Measurements from ENCODE around the gene TOP2A. TPM values are rescaled to one million over a fixed set of nuclear protein-coding genes. Genes with fewer than 3 reads are reported as not detected.

Gene TOP2A
- total RNA-seq, 1 experiment from 2014 or later: 230 TPM

GRCh38 chr17:40361925-40362695 lies 55.6 kb downstream of the TOP2A start:
- Mint-ChIP-seq H3K4me3 (peak overlapping the region; percentile 51 to 74), H3K4me1 (peaks cover 24 to 35% of the 10 kb centered on the region in 2 experiments), H3K36me3 (ENCODE audit: insufficient read depth in 1 of 3, low read depth in 3 of 3) (no peaks in the 10 kb centered on the region), H3K9me3 (no peaks in the 10 kb centered on the region), H3K27me3 (ENCODE audit: low read depth) (peaks cover 44% of the 10 kb centered on the region), H3K27ac (no peak overlapping the region)
- H4K91ac ChIP-seq (ENCODE audit: insufficient read length, low read depth, low read length): no peak overlapping the region
- H3K14ac ChIP-seq (ENCODE audit: insufficient read depth, low read length): no peak overlapping the region
- H2BK12ac ChIP-seq (ENCODE audit: insufficient read length, low read depth, low read length): no peak overlapping the region
- H3K9me3 ChIP-seq (ENCODE audit: control insufficient read depth, low read depth, low read length): no peaks in the 10 kb centered on the region
- no peaks in the 10 kb centered on the region for H3K79me2 ChIP-seq (ENCODE audit: insufficient read depth, low read length)
- WGBS (ENCODE audit: extremely low coverage, insufficient read length, low lambda C conversion rate): no CpG with 5 or more reads among the region's 24 CpGs
- H2BK20ac ChIP-seq (ENCODE audit: low read depth, low read length, poor library complexity, severe bottlenecking): no peak overlapping the region
- H4K5ac ChIP-seq (ENCODE audit: insufficient read length, low read depth, low read length): no peak overlapping the region
- H3K4ac ChIP-seq (ENCODE audit: low read depth, low read length): no peak overlapping the region
- no peak overlapping the region for H3K27ac ChIP-seq (ENCODE audit: insufficient read length, low read depth, low read length)
- no peak for TF ChIP-seq CTCF (conservative IDR thresholded peaks at IDR 0.05)
- peaks cover 3% of the 10 kb centered on the region for H3K4me1 ChIP-seq (ENCODE audit: insufficient read depth, low read length)
- no peak overlapping the region for H3K18ac ChIP-seq (ENCODE audit: insufficient read length, low read depth, low read length)
- H2AK5ac ChIP-seq (ENCODE audit: insufficient read length, low read length): no peak overlapping the region
- H3K27me3 ChIP-seq (ENCODE audit: insufficient read depth, low read length): peaks cover 9% of the 10 kb centered on the region; the same call in 1 of the 2 replicates
- no peak overlapping the region for H2AFZ ChIP-seq (ENCODE audit: low read length)
- H3K23me2 ChIP-seq (ENCODE audit: insufficient read length, low read depth, low read length, poor library complexity, severe bottlenecking): peaks cover 10% of the 10 kb centered on the region
- H4K8ac ChIP-seq (replicated peaks; ENCODE audit: insufficient read length, low read depth, low read length): no peak overlapping the region
- peak overlapping the region; percentile 26 for H3K4me2 ChIP-seq (ENCODE audit: insufficient read depth, insufficient read length, low read length)
- no peaks in the 10 kb centered on the region for H3K79me1 ChIP-seq (ENCODE audit: insufficient read depth, low read depth, low read length, poor library complexity, severe bottlenecking)
- H3T11ph ChIP-seq (ENCODE audit: low read length): no peak overlapping the region
- H2BK5ac ChIP-seq (ENCODE audit: insufficient read length, low read length): no peak overlapping the region
- H4K20me1 ChIP-seq (ENCODE audit: control insufficient read depth, insufficient read depth, insufficient read length): no peaks in the 10 kb centered on the region
- H2BK15ac ChIP-seq (ENCODE audit: low read depth, low read length): no peak overlapping the region
- H3K23ac ChIP-seq (ENCODE audit: insufficient read length, low read depth, low read length): no peak overlapping the region
- H3K9ac ChIP-seq (ENCODE audit: extremely low read depth, insufficient read length, low read length): no peak overlapping the region
- no peak overlapping the region for H2BK120ac ChIP-seq (ENCODE audit: low read depth, low read length, poor library complexity, severe bottlenecking)
- DNase-seq: no peak
- no peak overlapping the region for H3K56ac ChIP-seq (ENCODE audit: insufficient read length, low read depth, low read length)
